Fibroblast of gingiva (primary cell): ENCODE measurements around the gene HPS6.

Source experiments
- DNase-seq: peaks from one replicate; pipeline ENCODE4 v3.0.0-alpha.2; 2011; ENCODE audit warnings: low read depth

HPS6 gene

DNA sequence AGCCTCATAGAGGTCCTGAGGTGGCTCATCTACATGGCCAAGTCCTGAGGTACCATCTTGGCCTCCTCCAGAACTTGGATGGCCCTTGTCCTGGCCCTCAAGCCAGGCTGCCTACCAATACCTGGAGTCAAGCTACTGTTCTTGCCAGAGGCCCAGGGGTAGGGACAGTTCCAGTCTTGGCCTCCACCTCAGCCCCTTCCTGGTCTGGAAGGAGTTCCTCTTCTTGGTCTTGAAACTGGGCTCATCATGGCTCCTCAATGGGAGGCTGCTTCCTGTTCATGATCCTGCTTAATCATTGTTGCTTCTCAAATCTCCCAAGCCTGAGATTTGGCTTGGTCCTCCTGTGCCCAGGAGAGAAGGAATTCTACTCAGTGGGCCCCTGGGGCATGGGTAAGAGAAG is 3.9 kb downstream of the HPS6 start:
- DNase-seq: no peak

- DNase-seq: peak; percentile 67
These were observed 7.8 kb downstream of the HPS6 start for GRCh38 chr10:102072673-102073527.

- no peak for DNase-seq
These were observed 18.4 kb downstream of the HPS6 start for GRCh38 chr10:102083541-102083940.

DNA sequence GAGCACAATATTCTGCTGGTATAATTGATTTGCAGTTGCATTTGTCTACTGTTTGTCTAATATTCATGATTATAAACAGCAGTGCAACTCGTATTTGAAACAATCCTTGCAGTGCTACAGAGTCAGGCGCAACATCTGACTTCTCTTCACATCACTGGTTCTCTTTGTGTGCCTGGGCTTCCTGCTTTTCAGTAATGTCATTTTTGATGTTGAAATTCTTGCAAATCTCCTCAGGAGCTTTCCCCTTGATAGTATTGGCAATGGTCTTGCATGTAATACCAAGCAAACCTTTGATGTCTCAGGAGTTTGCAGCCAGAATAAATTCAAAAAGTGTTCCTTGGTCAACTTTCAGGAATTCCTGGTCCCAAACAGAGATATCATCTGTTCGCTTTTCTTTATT is 20.2 kb downstream of the HPS6 start:
- no peak for DNase-seq

GRCh38 chr10:102086196-102086595 is 21.0 kb downstream of the HPS6 start:
- no peak for DNase-seq

DNA sequence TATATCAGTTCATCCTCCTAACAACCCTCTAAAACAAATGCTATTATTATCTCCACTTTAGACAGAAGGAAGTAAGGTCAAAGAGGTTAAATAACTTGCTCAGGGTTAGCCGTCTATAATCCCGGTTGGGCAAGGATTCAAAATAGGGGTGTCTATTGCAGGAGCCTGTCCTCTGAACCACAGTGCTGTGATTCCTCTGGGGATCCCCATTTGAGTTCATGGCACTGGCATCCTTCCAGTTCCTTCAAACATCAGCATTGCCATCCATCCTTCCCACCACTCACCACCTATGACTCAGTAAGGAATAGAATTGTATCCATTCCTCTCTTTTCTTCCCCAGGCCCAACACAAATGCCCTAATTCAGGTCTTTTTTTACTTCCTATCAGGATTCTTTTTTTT is 25.6 kb downstream of the HPS6 start:
- no peak for DNase-seq

- DNase-seq: no peak
These were observed 31.3 kb downstream of the HPS6 start for GRCh38 chr10:102096449-102096848.

GRCh38 chr10:102101152-102101551 is 36.0 kb downstream of the HPS6 start:
- no peak for DNase-seq

DNA sequence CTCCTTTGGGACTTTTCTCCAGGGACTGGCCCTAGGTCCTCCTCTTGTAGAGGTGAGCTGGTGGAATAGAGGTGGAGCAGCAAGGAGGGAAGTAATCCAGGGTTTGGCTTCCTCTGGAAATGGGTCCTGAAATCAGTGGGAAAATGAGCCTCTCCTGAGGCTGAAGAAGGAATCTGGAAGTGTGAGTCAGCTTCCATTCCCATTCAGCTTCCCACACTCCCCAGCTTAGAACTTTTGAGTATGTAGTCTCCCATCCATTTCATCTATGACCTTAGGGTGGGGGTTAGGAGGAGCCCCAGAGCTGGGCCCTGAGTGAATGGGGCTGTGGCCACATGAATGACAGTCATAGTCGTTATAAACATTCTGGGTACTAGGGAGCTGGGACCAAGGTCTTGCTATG is 37.3 kb downstream of the HPS6 start:
- no peak for DNase-seq

DNA sequence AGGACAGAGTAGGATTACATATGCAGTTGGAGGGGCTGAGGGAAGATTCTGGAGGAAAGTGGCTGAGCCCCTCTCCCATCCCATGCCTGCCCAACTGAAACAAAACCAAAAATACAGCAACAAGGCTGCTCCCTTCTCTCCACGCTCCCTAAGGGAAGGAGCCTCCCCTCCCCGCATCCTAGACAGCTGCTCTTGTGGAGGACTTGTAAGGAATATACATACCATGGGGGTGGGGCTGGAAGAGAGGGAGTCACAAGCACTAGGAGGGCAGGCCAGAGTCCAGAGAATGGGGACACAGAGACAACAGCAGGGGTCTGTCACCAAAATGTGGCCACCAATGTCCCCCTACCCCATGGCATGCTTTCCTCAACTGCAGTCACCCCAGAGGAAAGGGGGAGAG is 41.8 kb downstream of the HPS6 start:
- no peak for DNase-seq

DNA sequence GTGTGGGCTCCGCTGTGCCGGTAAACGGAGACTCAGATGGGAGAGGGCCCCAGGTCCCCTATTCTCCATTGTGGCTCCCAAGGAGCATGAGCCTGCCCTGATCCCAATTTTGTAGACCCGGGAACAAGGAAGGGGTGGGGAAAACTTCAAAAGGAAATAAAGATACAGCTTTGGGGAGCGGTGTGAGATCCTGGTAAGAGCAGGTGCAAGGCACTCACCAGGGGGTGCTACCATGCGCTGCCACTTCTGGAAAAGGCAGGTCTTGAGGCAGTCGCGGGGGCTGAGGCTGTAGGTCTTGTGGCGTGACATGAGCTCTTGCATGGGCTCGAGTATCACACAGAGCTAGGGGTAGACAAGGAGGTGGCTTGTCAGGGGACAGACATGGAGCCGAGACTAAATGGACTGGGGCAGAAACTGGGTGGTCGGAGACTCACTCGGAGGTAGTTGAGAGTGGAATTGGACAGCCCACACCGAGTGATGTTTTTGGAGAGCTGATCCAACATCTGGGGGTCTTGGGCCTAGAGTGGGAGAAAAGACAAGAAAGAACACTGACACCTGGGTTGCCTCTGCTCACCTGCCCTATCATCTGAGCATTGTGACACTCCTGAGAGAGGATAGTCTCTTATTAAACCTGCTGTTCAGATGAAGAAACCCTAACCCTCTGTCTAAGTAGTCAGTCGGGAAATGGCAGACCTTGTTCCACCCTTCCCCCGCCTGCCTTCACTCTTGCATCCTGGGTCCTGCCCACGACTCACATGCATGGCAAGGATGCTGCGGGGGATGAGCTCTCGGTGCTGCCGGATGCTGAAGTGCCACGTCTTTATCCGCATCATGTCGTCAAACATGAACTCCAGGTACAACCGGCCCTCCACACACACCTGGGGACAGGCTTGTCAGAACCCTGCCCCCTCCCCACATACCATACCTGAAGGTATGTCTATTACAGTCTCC is 44.3 kb downstream of the HPS6 start:
- no peak for DNase-seq

DNA sequence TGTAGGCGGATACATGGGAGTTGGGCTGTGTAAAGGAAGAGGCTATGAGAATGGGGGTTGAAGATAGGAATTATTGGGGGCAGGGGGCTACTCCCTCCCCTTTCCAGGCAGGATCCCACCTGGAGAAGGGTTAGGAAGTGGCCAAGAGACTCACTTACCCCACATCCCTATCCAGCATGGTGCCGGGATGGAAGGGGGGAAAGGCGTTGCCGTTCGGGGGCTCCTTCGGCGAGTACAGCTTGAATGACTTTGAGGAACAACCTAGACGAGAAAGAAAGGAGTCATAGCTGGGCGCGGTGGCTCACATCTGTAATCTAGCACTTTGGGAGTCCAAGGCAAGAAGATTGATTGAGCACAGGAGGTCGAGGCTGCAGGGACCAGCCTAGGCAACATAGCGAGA is 46.1 kb downstream of the HPS6 start:
- no peak for DNase-seq

- DNase-seq: no peak
These were observed 47.2 kb downstream of the HPS6 start for GRCh38 chr10:102112210-102112817.

GRCh38 chr10:102113261-102113955 is 48.3 kb downstream of the HPS6 start:
- DNase-seq: no peak

DNA sequence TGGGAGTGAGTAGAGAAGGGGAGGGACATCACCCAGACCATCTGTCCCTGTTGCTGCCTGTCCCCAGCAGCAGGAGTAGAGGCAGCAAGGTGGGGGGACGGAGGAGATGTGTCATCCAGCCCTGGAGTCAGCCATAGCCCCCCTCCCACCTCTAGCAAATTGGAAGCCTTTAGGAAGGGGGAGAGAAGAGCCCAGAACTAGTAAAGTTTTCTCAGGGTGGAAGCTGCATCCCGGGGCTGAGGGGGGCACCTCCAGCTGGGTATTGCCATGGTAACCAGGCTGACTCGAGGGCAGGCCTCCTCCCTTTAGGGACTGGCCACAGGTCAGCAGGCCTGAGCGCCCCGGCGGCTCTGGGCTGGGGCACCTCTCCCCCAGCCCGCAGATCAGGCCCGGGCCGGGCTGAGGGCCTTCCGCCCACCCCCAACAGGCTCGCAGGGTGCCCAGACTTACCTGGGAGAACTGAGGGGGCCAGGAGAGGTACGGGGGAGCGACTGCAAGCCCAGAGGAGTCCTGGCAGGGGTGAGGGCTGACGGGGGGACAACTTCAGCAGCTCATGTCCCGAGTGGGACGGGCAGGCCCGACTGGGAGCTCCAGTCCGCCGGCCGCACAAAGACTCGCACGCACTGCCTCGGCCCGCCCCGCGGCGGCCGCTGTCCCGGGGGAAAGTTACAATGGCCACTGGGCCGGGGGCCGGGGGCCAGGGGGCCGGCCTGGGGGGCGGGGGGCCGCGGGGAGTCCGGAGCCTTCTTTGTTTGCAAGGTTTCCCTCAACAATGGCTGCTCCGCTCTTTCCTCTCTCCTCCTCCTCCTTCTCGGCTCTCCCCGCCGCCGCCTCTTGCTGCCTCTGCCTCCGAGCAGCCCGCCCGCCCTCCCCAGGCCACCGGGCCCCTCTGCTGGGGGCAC is 49.1 kb downstream of the HPS6 start:
- DNase-seq: no peak

- peak; percentile 75 for DNase-seq
These were observed 49.9 kb downstream of the HPS6 start for GRCh38 chr10:102114861-102115618.

DNA sequence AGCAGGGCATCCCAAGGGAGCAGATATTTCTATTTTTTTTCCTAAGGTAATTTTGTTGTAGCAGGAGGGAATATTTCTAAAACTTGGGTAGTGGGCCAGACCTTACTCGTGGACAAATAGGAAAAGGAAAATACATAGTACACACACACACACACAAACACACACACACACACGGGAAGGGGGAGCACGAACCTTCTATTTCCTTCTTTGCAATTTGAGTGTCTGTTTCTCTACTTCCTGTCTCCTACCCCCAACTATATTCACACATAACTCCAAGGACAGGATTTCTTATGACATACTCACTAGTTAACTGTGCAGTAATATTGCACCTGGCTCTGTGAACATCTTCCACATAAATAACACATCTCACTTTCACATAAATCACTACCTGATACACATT is 50.6 kb downstream of the HPS6 start:
- DNase-seq: no peak

DNA sequence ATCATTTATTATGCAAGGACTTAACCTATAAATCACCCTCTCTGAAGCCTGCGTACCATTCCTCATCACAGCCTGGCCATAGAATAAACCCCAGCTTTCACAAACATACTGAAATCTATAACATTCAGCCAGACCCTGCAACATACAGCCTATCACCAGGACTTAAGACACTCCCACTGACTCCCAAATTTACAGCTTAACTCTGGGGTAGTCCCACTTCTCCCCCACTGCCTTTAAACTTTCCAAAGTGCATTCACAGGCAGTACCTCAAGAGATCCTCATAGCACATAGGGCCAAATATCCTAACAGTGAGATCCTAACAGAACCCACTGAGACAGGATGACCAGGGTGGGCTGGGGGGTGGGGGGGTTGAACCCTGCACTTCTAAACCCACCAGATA is 51.5 kb downstream of the HPS6 start:
- DNase-seq: no peak
